Heart left ventricle (tissue), 16 donors: ENCODE data around the gene PTCD3. TPM values are rescaled to one million over a fixed set of nuclear protein-coding genes. Genes with fewer than 3 reads are reported as not detected.

Experiments
- ATAC-seq, 4 donors: fragments of 200-7000 bp; cut with Tn5 transposase; one replicate each; pipeline ENCODE4 v1.9.1; 2020 to 2022; ENCODE audit warnings: moderate library complexity in 4 of 4, mild to moderate bottlenecking in 3 of 4, moderate number of reproducible peaks in 1 of 4
- DNase-seq, 5 donors: peaks; one replicate each; pipeline ENCODE4 v3.0.0-alpha.2; 2020
- H3K27ac ChIP-seq, 12 donors: fragments of 200-600 bp; sonication (generic) in 4 of 12; one replicate each; pipeline versions ENCODE4 v1.5.0 to v1.8.0; 2016 to 2022; ENCODE audit warnings: mild to moderate bottlenecking in 2 of 12
- H3K27me3 ChIP-seq, 9 donors: fragments of 200-600 bp; sonication (generic) in 2 of 9; one replicate each; pipeline versions ENCODE4 v1.5.1 to v1.8.0; 2016 to 2022; ENCODE audit warnings: mild to moderate bottlenecking in 3 of 9
- H3K36me3 ChIP-seq, 9 donors: fragments of 200-600 bp; sonication (generic) in 2 of 9; one replicate each; pipeline versions ENCODE4 v1.5.0 to v1.8.0; 2018 to 2022; ENCODE audit warnings: mild to moderate bottlenecking in 2 of 9
- H3K4me1 ChIP-seq, 12 donors: fragments of 200-600 bp; sonication (generic) in 4 of 12; one replicate each; pipeline versions ENCODE4 v1.5.0 to v1.8.0; 2016 to 2022; ENCODE audit warnings: mild to moderate bottlenecking in 3 of 12
- H3K4me3 ChIP-seq, 12 donors: fragments of 200-600 bp; sonication (generic) in 4 of 12; one replicate each; pipeline versions ENCODE4 v1.5.0 to v1.8.0; 2017 to 2022; ENCODE audit warnings: mild to moderate bottlenecking in 9 of 12, moderate library complexity in 4 of 12
- H3K9me3 ChIP-seq, 12 donors: fragments of 200-600 bp; sonication (generic) in 4 of 12; one replicate each; pipeline versions ENCODE4 v1.5.0 to v1.8.0; 2016 to 2022; ENCODE audit warnings: mild to moderate bottlenecking in 1 of 12
- CTCF ChIP-seq, 12 donors: fragments of 200-600 bp; sonication (generic) in 4 of 12; IDR thresholded peaks; one replicate each; pipeline versions ENCODE4 v1.5.0 to v1.8.0; 2018 to 2022; ENCODE audit warnings: antibody characterized with exemption in 12 of 12, mild to moderate bottlenecking in 5 of 12
- POLR2A ChIP-seq, 2 donors: fragments of 450-650 bp; IDR thresholded peaks; one replicate each; pipeline ENCODE4 v1.6.1; 2017; ENCODE audit warnings: antibody characterized with exemption in 2 of 2, mild to moderate bottlenecking in 2 of 2, moderate library complexity in 2 of 2
- WGBS, 4 donors: extraction: QIAGEN DNeasy Blood & Tissue Kit in 2 of 4; methylation state at CpG; one replicate each; pipeline versions ENCODE4 v1.1.5 to v1.1.7; 2013 to 2018; 5-methylcytosine and 5-hydroxymethylcytosine counted together
- intact Hi-C, 10 donors: fragments of 100-400 bp; cut with DNase I; formaldehyde crosslinking; loops; one replicate each; pipeline versions ENCODE4 v1.11.1 to v1.14.2; 2022
- polyA plus RNA-seq, 2 donors: library from polyadenylated mRNA; stranded (reverse); fragments of 200-250 nt; gene quantifications; one replicate each; pipeline ENCODE4 v1.2.3, GENCODE V29; 2013
- total RNA-seq, 9 donors: library from RNA; depleted of rRNA in 2 of 9; stranded (reverse); fragments of >200 nt in 2 of 9; fragmentation: NEBNext Ultra II Directional in 3 of 9; extraction: Animal tissue kit (Norgen Biotek cat#: 25700) in 3 of 9; gene quantifications; one replicate each; pipeline versions ENCODE4 v1.1.0 to v1.2.4, GENCODE V29; 2016 to 2023
- donor health status: ischemic (EF 13 %, LVEDD 7.1; RV severe dilation, severe dysfunction).
- donor health status: healthy with polysubstance abuse.
- donor health status: DM: no; HTN: yes; CAD: no.
- donor health status: DM: no; HTN: no; CAD: no.
- donor health status: ischemic (EF 25% LVEDD 6.9; RV normal size, moderate dysfunction).
- donor health status: ischemic (EF 25% LVEDD 5.7; RV mildly dilated, moderate dysfunction).
- donor health status: healthy.
- donor health status: DM: yes; HTN: yes; CAD: no.
- donor health status: ischemic (EF 35%, LVEDD 5.7; RV mildly dilated, moderate dysfunction).
- donor health status: nonischemic (EF 11% LVEDD 7.7; RV severe dilation, severe dysfunction).
- donor health status: DM: yes; HTN: yes; CAD: no.
- donor health status: PGD.
- donor health status: ischemic (EF 29% LVEDD 5.4; RV normal size, mild dysfunction).
- donor health status: nonischemic (EF 23%, LVEDD 6.1; RV moderate dilation, normal function).

PTCD3 gene
- total and polyA plus RNA-seq, 11 donors, result 25.0 to 210 (median 117) TPM

GRCh38 chr2:86070868-86071267 is 35.2 kb upstream of the PTCD3 start:
- no peaks in the 10 kb centered on the region for H3K27me3 ChIP-seq
- peaks cover 4 to 70% (median 47%) of the 10 kb centered on the region in 9 donors for H3K36me3 ChIP-seq
- no peak overlapping the region for H3K4me3 ChIP-seq
- H3K4me1 ChIP-seq, result peaks cover 0 to 38% (median 16%) of the 10 kb centered on the region in 12 donors
- ATAC-seq (no peak), DNase-seq (no peak)
- H3K27ac ChIP-seq, result no peak overlapping the region
- WGBS, 4 donors, result 79 to 91% (median 88%) methylated on average over 2 of the region's 2 CpGs
- no peak for TF ChIP-seq CTCF (IDR thresholded peaks at IDR 0.05)
- TF ChIP-seq POLR2A (IDR thresholded peaks at IDR 0.05), result no peak
- intact Hi-C loops, result loop anchor here in 5 of 10 donors (5.0 to 10.0 kb wide), 4 partner anchors 34 to 346 kb away; partner anchors contain the start of gene ST3GAL5 (in 1 of the 5)
- H3K9me3 ChIP-seq, result no peaks in the 10 kb centered on the region

GRCh38 chr2:86072271-86072858 is 33.7 kb upstream of the PTCD3 start:
- WGBS, 4 donors, result 29 to 61% (median 40%) methylated on average over 8 to 9 of the region's 9 CpGs
- TF ChIP-seq CTCF (IDR thresholded peaks at IDR 0.05) (no peak), POLR2A (IDR thresholded peaks at IDR 0.05) (no peak)
- H3K36me3 ChIP-seq, result peaks cover 4 to 70% (median 57%) of the 10 kb centered on the region in 9 donors
- intact Hi-C loops, result loop anchor here in 5 of 10 donors (2.0 to 10.0 kb wide), 5 partner anchors 35 to 348 kb away; partner anchors contain the start of gene ST3GAL5 (in 2 of the 5)
- DNase-seq, result peak; percentile 61 to 80 (median 66)
- no peak overlapping the region for H3K4me3 ChIP-seq
- H3K27ac ChIP-seq, result peak overlapping the region in 11 of 12 donors; percentile 23 to 72 (median 61)
- H3K9me3 ChIP-seq, result no peaks in the 10 kb centered on the region
- no peaks in the 10 kb centered on the region for H3K27me3 ChIP-seq
- H3K4me1 ChIP-seq, result peaks cover 0 to 38% (median 16%) of the 10 kb centered on the region in 12 donors
- ATAC-seq, result peak; percentile 67 to 84 (median 80)

- peaks cover 0 to 32% (median 16%) of the 10 kb centered on the region in 12 donors for H3K4me1 ChIP-seq
- peak overlapping the region in 11 of 12 donors; percentile 23 to 72 (median 61) for H3K27ac ChIP-seq
- 83 to 94% (median 90%) methylated on average over 1 of the region's 1 CpG for WGBS, 4 donors
- no peak for DNase-seq
- ATAC-seq, result no peak
- H3K36me3 ChIP-seq, result peaks cover 4 to 70% (median 57%) of the 10 kb centered on the region in 9 donors
- H3K4me3 ChIP-seq, result no peak overlapping the region
- TF ChIP-seq CTCF (IDR thresholded peaks at IDR 0.05), result no peak
- TF ChIP-seq POLR2A (IDR thresholded peaks at IDR 0.05), result no peak
- no peaks in the 10 kb centered on the region for H3K9me3 ChIP-seq
- intact Hi-C loops, result loop anchor here in 5 of 10 donors (2.0 to 10.0 kb wide), 5 partner anchors 36 to 348 kb away; partner anchors contain the start of gene ST3GAL5 (in 2 of the 5)
- H3K27me3 ChIP-seq, result no peaks in the 10 kb centered on the region
Measured at GRCh38 chr2:86073225-86073624, 32.8 kb upstream of the PTCD3 start.

GRCh38 chr2:86074256-86074655 is 31.8 kb upstream of the PTCD3 start:
- Histone ChIP-seq H3K4me3 (no peak overlapping the region), H3K27ac (no peak overlapping the region), H3K36me3 (peaks cover 4 to 70% (median 51%) of the 10 kb centered on the region in 9 donors), H3K9me3 (no peaks in the 10 kb centered on the region), H3K27me3 (no peaks in the 10 kb centered on the region), H3K4me1 (peaks cover 0 to 31% (median 16%) of the 10 kb centered on the region in 12 donors)
- DNase-seq, result no peak
- intact Hi-C loops, result loop anchor here in 5 of 10 donors (5.0 to 10.0 kb wide), 4 partner anchors 37 to 349 kb away; partner anchors contain the start of gene ST3GAL5 (in 1 of the 5)
- TF ChIP-seq CTCF (IDR thresholded peaks at IDR 0.05), result no peak
- no peak for TF ChIP-seq POLR2A (IDR thresholded peaks at IDR 0.05)
- no peak for ATAC-seq
- WGBS, 4 donors, result 89 to 97% (median 95%) methylated on average over 2 to 3 of the region's 3 CpGs
